Esophagus squamous epithelium (tissue), 5 donors: Measurements from ENCODE around the gene FEM1B. TPM values are rescaled to one million over a fixed set of nuclear protein-coding genes. Genes with fewer than 3 reads are reported as not detected.

Experiments used
- DNase-seq: peaks from one replicate; lab custom pipeline; 2025; lab: John Stamatoyannopoulos, UW
- H3K27ac ChIP-seq, 4 donors: fragments of 200-600 bp; sonication (generic); one replicate each; pipeline ENCODE4 v1.5.1; 2016 to 2019; ENCODE audit warnings: mild to moderate bottlenecking in 1 of 4
- H3K27me3 ChIP-seq, 4 donors: fragments of 200-600 bp; sonication (generic); 1 replicate in 3 of 4; 2 replicates in 1 of 4; pipeline versions ENCODE4 v1.5.1 to v1.6.0; 2017 to 2021; ENCODE audit warnings: antibody characterized with exemption in 1 of 4
- H3K36me3 ChIP-seq, 3 donors: fragments of 200-600 bp; sonication (generic); one replicate each; pipeline ENCODE4 v1.5.1; 2016 to 2019
- H3K4me1 ChIP-seq, 3 donors: fragments of 200-600 bp; sonication (generic); one replicate each; pipeline ENCODE4 v1.5.1; 2017 to 2019
- H3K4me3 ChIP-seq, 4 donors: fragments of 200-600 bp; sonication (generic); 1 replicate in 3 of 4; 2 replicates in 1 of 4; pipeline ENCODE4 v1.5.1; 2016 to 2019; ENCODE audit warnings: mild to moderate bottlenecking in 2 of 4, moderate library complexity in 1 of 4
- H3K9me3 ChIP-seq, 3 donors: fragments of 200-600 bp; sonication (generic); one replicate each; pipeline ENCODE4 v1.5.1; 2016 to 2019
- CTCF ChIP-seq, 6 experiments: fragments of 450-650 bp in 4 of 6; fragments of 200-600 bp in 2 of 6; sonication (generic) in 2 of 6; IDR thresholded peaks; one replicate each; pipeline ENCODE4 v1.5.1; 2016 to 2019; ENCODE audit warnings: antibody characterized with exemption in 6 of 6, mild to moderate bottlenecking in 4 of 6, moderate library complexity in 4 of 6
- POLR2A ChIP-seq, 4 donors: fragments of 450-650 bp; IDR thresholded peaks; one replicate each; pipeline ENCODE4 v1.6.1; 2017; ENCODE audit warnings: antibody characterized with exemption in 4 of 4, mild to moderate bottlenecking in 4 of 4, moderate library complexity in 3 of 4
- WGBS, 2 donors: methylation state at CpG; one replicate each; pipeline ENCODE4 v1.1.5; 2018; 5-methylcytosine and 5-hydroxymethylcytosine counted together
- intact Hi-C: fragments of 100-400 bp; cut with DNase I; formaldehyde crosslinking; loops from one replicate; pipeline ENCODE4 v1.15.0; 2022
- total RNA-seq, 4 donors: library from RNA; depleted of rRNA; stranded (reverse); fragments of >200 nt; gene quantifications; one replicate each; pipeline ENCODE4 v1.1.0, GENCODE V29; 2016
- donor health status: DM: yes; HTN: yes; CAD: no.

Gene FEM1B
- total RNA-seq, 4 donors from 2014 or later, result 32.3 to 64.4 (median 46.8) TPM

- H3K4me1 ChIP-seq, result peaks cover 4 to 74% (median 20%) of the 10 kb centered on the region in 3 donors
- no peaks in the 10 kb centered on the region for H3K9me3 ChIP-seq
- no peak overlapping the region for H3K4me3 ChIP-seq
- H3K27me3 ChIP-seq, result no peaks in the 10 kb centered on the region
- no peak overlapping the region for H3K27ac ChIP-seq
- TF ChIP-seq CTCF (IDR thresholded peaks at IDR 0.05) (no peak), POLR2A (IDR thresholded peaks at IDR 0.05) (no peak)
- peaks cover 0 to 60% (median 8%) of the 10 kb centered on the region in 3 donors for H3K36me3 ChIP-seq
- intact Hi-C loops, result no loop called here
- no peak for DNase-seq
Measured at GRCh38 chr15:68292157-68292781, 14.7 kb downstream of the FEM1B start.

- no peaks in the 10 kb centered on the region for H3K9me3 ChIP-seq
- intact Hi-C loops, result no loop called here
- TF ChIP-seq CTCF (IDR thresholded peaks at IDR 0.05) (no peak), POLR2A (IDR thresholded peaks at IDR 0.05) (no peak)
- H3K27me3 ChIP-seq, result no peaks in the 10 kb centered on the region
- no peak overlapping the region for H3K4me3 ChIP-seq
- peaks cover 2 to 67% (median 14%) of the 10 kb centered on the region in 3 donors for H3K4me1 ChIP-seq
- no peak overlapping the region for H3K27ac ChIP-seq
- H3K36me3 ChIP-seq, result peaks cover 0 to 66% (median 8%) of the 10 kb centered on the region in 3 donors
- DNase-seq, result no peak
Measured at GRCh38 chr15:68292967-68293366, 15.4 kb downstream of the FEM1B start.

- Histone ChIP-seq H3K27me3 (no peaks in the 10 kb centered on the region), H3K4me3 (no peak overlapping the region), H3K4me1 (peaks cover 0 to 70% (median 21%) of the 10 kb centered on the region in 3 donors), H3K36me3 (peaks cover 0 to 53% (median 8%) of the 10 kb centered on the region in 3 donors), H3K27ac (no peak overlapping the region), H3K9me3 (no peaks in the 10 kb centered on the region)
- no peak for TF ChIP-seq POLR2A (IDR thresholded peaks at IDR 0.05)
- TF ChIP-seq CTCF (IDR thresholded peaks at IDR 0.05), result no peak
- intact Hi-C loops, result no loop called here
- DNase-seq, result no peak
- 60 to 64% methylated on average over 4 of the region's 4 CpGs for WGBS, 2 donors
Measured at GRCh38 chr15:68295014-68295805, 17.7 kb downstream of the FEM1B start.

GRCh38 chr15:68298336-68298735, 20.8 kb downstream of the FEM1B start:
- DNase-seq, result no peak
- H3K27ac ChIP-seq, result peak overlapping the region in 2 of 4 donors; percentile 11 to 68
- no peaks in the 10 kb centered on the region for H3K27me3 ChIP-seq
- intact Hi-C loops, result no loop called here
- WGBS, 2 donors, result 83 to 89% methylated on average over 3 of the region's 3 CpGs
- peaks cover 0 to 22% (median 0%) of the 10 kb centered on the region in 3 donors for H3K36me3 ChIP-seq
- TF ChIP-seq CTCF (IDR thresholded peaks at IDR 0.05) (no peak), POLR2A (IDR thresholded peaks at IDR 0.05) (no peak)
- H3K9me3 ChIP-seq, result no peaks in the 10 kb centered on the region
- peaks cover 0 to 43% (median 15%) of the 10 kb centered on the region in 3 donors for H3K4me1 ChIP-seq
- H3K4me3 ChIP-seq, result peak overlapping the region in 1 of 4 donors; percentile 31

GRCh38 chr15:68298882-68299381, 21.4 kb downstream of the FEM1B start:
- Histone ChIP-seq H3K27ac (peak overlapping the region; percentile 3 to 78 (median 40)), H3K36me3 (peaks cover 0 to 16% (median 0%) of the 10 kb centered on the region in 3 donors), H3K9me3 (no peaks in the 10 kb centered on the region), H3K4me3 (peak overlapping the region in 3 of 4 donors; percentile 15 to 58 (median 31)), H3K4me1 (peaks cover 0 to 42% (median 15%) of the 10 kb centered on the region in 3 donors), H3K27me3 (no peaks in the 10 kb centered on the region)
- no peak for DNase-seq
- WGBS, 2 donors, result 13 to 22% methylated on average over 6 of the region's 6 CpGs
- intact Hi-C loops, result no loop called here
- no peak for TF ChIP-seq CTCF (IDR thresholded peaks at IDR 0.05)
- no peak for TF ChIP-seq POLR2A (IDR thresholded peaks at IDR 0.05)
